Activated CD8-positive, alpha-beta memory T cell treated with anti-CD3 and anti-CD28 coated beads for 1 hour (primary cell): ENCODE data around the gene RAE1.

Experiments
- DNase-seq, 2 donors: peaks; one replicate each; pipeline ENCODE4 v3.0.0-alpha.2; 2020; ENCODE audit warnings: low read depth in 1 of 2; ENCODE audit errors: extremely low read depth in 1 of 2

The RAE1 gene

GRCh38 chr20:57387463-57387862, 36.4 kb downstream of the RAE1 start:
- DNase-seq: no peak

- no peak for DNase-seq
These were observed 36.9 kb downstream of the RAE1 start for GRCh38 chr20:57387945-57388371.

GRCh38 chr20:57388953-57389694, 38.1 kb downstream of the RAE1 start:
- peak in 1 of 2 donors; percentile 40 for DNase-seq

- DNase-seq: no peak
These were observed 38.9 kb downstream of the RAE1 start for GRCh38 chr20:57389695-57390603.

- DNase-seq: peak in 1 of 2 donors; percentile 71
These were observed 39.8 kb downstream of the RAE1 start, which contains the start of gene RBM38 for GRCh38 chr20:57390604-57391438. RBM38 (plus strand) TSS chr20:57391396; CDS start chr20:57391582, 186 bp downstream.

GRCh38 chr20:57391439-57392301, 40.6 kb downstream of the RAE1 start:
- no peak for DNase-seq

- peak; percentile 61 to 78 for DNase-seq
These were observed 41.6 kb downstream of the RAE1 start for GRCh38 chr20:57392512-57393271.

- DNase-seq: no peak
These were observed 42.5 kb downstream of the RAE1 start for GRCh38 chr20:57393321-57394120.

- DNase-seq: no peak
These were observed 43.3 kb downstream of the RAE1 start for GRCh38 chr20:57394121-57395082.

- no peak for DNase-seq
These were observed 44.3 kb downstream of the RAE1 start for GRCh38 chr20:57395111-57395966.

GRCh38 chr20:57396212-57396983, 45.3 kb downstream of the RAE1 start:
- DNase-seq: no peak

GRCh38 chr20:57396984-57397692, 46.1 kb downstream of the RAE1 start:
- no peak for DNase-seq

GRCh38 chr20:57397693-57398108, 46.6 kb downstream of the RAE1 start:
- peak in 1 of 2 donors; percentile 44 for DNase-seq

GRCh38 chr20:57398231-57398821, 47.3 kb downstream of the RAE1 start:
- DNase-seq: peak; percentile 80 to 93
